Vagina (tissue), 2 donors: ENCODE data around the gene ZNF12. TPM values are rescaled to one million over a fixed set of nuclear protein-coding genes. Genes with fewer than 3 reads are reported as not detected.
"Not testable (repeated sequence)": the region's sequence is repeated elsewhere in the genome, so short reads cannot be mapped to it uniquely, and the experiment has no call there.

ENCODE experiments used
- DNase-seq, 2 donors: peaks; one replicate each; pipeline ENCODE4 v3.0.0-alpha.2; 2017; ENCODE audit errors: extremely low spot score in 2 of 2
- H3K27ac ChIP-seq: fragments of 200-600 bp; sonication (generic); one replicate; pipeline ENCODE4 v1.5.1; 2019
- H3K27me3 ChIP-seq: fragments of 200-600 bp; sonication (generic); one replicate; pipeline ENCODE4 v1.5.1; 2019
- H3K36me3 ChIP-seq, 2 donors: fragments of 200-600 bp; sonication (generic); one replicate each; pipeline ENCODE4 v1.5.1; 2017 to 2019
- H3K4me1 ChIP-seq: fragments of 200-600 bp; sonication (generic); one replicate; pipeline ENCODE4 v1.5.1; 2019
- H3K4me3 ChIP-seq, 2 donors: fragments of 200-600 bp; sonication (generic); 1 replicate in 1 of 2; 2 replicates in 1 of 2; pipeline ENCODE4 v1.5.1; 2016 to 2019
- H3K9me3 ChIP-seq: fragments of 200-600 bp; sonication (generic); one replicate; pipeline ENCODE4 v1.5.1; 2019
- POLR2A ChIP-seq, 2 donors: fragments of 450-650 bp; IDR thresholded peaks; one replicate each; pipeline ENCODE4 v1.6.1; 2017; ENCODE audit warnings: antibody characterized with exemption in 2 of 2, mild to moderate bottlenecking in 2 of 2, moderate library complexity in 2 of 2
- POLR2AphosphoS5 ChIP-seq, 2 donors: sonication (generic); formaldehyde crosslinking; IDR thresholded peaks; one replicate each; pipeline ENCODE4 v1.9.0; 2017; ENCODE audit warnings: antibody characterized with exemption in 2 of 2, mild to moderate bottlenecking in 2 of 2, low read depth in 1 of 2; ENCODE audit not compliant: insufficient read depth in 1 of 2
- intact Hi-C: fragments of 100-400 bp; cut with DNase I; formaldehyde crosslinking; loops from one replicate; pipeline ENCODE4 v1.15.1; 2023
- total RNA-seq: library from RNA; depleted of rRNA; stranded (reverse); fragments of >200 nt; gene quantifications from one replicate; pipeline ENCODE4 v1.2.3, GENCODE V29; 2016
- TF ChIP-seq, protein P1 (sequence below), 3 experiments: fragments of 450-650 bp in 2 of 3; fragments of 200-600 bp in 1 of 3; sonication (generic) in 1 of 3; IDR thresholded peaks; one replicate each; pipeline ENCODE4 v1.5.1; 2017 to 2019; ENCODE audit warnings: antibody characterized with exemption in 3 of 3, mild to moderate bottlenecking in 2 of 3, moderate library complexity in 2 of 3

ZNF12 gene
- 49.8 TPM for total RNA-seq

DNA sequence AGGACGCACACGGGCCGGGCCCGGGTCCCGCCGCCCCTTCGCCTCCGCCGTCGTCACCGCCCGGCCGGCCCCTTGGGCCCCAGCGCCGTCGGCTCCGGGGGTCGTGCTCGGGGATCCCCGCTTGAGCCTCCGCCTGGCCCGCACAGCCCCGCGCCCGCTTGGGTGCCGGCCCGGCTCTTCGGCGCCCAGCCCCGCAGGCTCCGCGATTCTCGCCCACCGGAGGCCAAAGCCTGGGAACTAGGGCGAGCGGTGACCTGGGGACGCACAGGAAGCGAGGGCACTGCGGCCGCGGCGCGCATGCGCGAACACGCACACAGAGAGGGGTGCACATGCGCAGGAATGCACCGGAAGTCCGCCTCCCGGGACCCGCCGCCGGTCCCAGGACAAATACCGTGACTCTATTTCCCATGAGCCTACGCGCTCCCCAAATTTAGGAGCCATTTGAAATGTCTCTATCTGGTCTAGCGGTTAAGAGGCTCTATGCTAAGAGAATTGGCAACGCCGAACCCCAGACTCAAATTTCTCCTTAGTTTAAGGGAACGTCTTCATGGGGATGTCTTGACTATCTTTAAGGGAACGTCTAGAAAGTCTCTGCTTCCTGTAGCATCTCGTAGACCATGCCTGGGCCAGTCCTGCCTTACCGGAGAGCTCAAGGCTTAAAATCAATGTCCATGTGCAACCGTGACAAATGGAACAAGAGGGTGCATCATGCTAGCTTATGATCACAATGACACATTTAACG lies at the start of gene ZNF12:
TSS of gene ZNF12 (minus strand) at position 282 of the 742 bp plus-strand sequence. CDS start 1,774 bp downstream, outside the sequence.
- peak in 1 of 2 donors; percentile 95 for DNase-seq
- TF ChIP-seq, protein P1, sequence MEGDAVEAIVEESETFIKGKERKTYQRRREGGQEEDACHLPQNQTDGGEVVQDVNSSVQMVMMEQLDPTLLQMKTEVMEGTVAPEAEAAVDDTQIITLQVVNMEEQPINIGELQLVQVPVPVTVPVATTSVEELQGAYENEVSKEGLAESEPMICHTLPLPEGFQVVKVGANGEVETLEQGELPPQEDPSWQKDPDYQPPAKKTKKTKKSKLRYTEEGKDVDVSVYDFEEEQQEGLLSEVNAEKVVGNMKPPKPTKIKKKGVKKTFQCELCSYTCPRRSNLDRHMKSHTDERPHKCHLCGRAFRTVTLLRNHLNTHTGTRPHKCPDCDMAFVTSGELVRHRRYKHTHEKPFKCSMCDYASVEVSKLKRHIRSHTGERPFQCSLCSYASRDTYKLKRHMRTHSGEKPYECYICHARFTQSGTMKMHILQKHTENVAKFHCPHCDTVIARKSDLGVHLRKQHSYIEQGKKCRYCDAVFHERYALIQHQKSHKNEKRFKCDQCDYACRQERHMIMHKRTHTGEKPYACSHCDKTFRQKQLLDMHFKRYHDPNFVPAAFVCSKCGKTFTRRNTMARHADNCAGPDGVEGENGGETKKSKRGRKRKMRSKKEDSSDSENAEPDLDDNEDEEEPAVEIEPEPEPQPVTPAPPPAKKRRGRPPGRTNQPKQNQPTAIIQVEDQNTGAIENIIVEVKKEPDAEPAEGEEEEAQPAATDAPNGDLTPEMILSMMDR (IDR thresholded peaks at IDR 0.05), result no peak
- TF ChIP-seq POLR2AphosphoS5 (IDR thresholded peaks at IDR 0.05; ENCODE audit: insufficient read depth in 1 of 2, low read depth in 1 of 2) (peak; percentile 89 to 98), POLR2A (IDR thresholded peaks at IDR 0.05) (peak in 1 of 2 donors; percentile 46)
- peak within 1 kb of the TSS; percentile 89 for H3K4me3 ChIP-seq
- peaks cover 0 to 26% of the 10 kb centered on the region in 2 donors for H3K36me3 ChIP-seq
- no peaks in the 10 kb centered on the region for H3K9me3 ChIP-seq
- H3K27ac ChIP-seq, result peak within 1 kb of the TSS; percentile 83
- no peaks in the 10 kb centered on the region for H3K27me3 ChIP-seq
- H3K4me1 ChIP-seq, result peaks cover 35% of the 10 kb centered on the region
- intact Hi-C loops, result no loop called here

DNA sequence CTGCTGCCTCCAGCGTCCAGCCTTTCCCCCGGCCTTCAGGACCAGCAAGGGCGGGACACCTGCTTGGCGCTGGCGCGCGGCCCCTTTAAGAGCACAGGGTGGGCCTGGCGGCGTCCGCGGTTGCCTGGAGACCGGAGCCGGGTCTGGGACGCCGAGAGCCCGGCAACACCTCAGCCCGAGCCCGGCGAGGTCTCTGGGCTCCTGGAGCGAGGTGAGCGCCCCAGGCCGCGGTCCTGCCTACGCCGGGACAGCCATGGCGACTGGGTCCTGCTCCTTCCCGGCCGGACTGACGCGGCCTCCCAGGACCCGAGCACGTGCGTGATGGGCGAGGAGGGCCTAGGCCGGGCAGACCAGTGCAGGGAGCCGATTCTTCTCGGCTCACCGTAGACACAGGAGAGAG lies 47.2 kb upstream of the ZNF12 start, which contains the start of gene RSPH10B2:
TSS of gene RSPH10B2 (plus strand) at position 140 of the 400 bp plus-strand sequence. CDS start 3,575 bp downstream, outside the sequence.
- H3K4me3 ChIP-seq, H3K27ac ChIP-seq, H3K36me3 ChIP-seq, H3K4me1 ChIP-seq, intact Hi-C loops, H3K27me3 ChIP-seq, H3K9me3 ChIP-seq, DNase-seq: not testable (repeated sequence)

DNA sequence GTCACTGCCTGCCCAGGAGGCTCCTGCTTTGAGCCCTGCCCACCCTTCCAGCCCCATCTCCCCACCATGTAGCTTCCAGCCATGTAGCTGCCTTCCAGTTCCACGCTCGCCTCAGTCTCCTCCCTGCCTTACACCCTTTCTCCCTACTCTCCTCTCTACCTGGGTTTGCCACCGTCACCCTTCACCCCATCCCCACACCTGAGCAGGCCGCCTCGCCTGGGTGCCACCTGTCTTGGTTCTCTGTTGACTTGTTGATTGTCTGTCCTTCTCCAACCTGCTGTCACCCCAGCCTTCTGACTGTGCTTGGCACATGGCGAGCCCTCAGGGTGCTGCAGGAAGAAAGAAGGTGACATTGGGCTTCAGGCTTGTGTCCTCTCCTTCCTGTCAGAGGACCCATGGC lies 43.4 kb upstream of the ZNF12 start:
- H3K9me3 ChIP-seq, H3K27ac ChIP-seq, H3K4me3 ChIP-seq, intact Hi-C loops, H3K4me1 ChIP-seq, DNase-seq, H3K27me3 ChIP-seq: not testable (repeated sequence)
- H3K36me3 ChIP-seq, result peaks cover 0 to 15% of the 10 kb centered on the region in 2 donors

DNA sequence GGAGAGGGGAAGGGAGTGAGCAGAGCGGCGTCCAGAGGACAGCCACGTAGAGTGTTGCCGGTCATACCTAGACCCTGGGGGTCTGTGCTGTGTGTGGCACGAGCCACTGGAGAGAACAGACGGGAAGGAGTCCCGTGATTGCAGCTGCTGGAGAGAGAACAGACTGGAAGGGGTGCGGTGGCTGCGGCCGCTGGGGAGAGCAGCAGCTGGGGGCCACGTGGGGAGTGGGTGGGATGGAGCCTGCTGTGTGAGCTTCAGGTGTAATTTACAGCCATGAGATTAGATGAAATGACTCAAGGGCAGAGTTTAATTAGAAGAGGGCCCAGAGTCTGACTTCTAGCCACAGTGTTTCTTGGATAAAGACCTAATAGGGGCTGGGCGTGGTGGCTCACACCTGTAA lies 42.6 kb upstream of the ZNF12 start:
- H3K27ac ChIP-seq, H3K4me1 ChIP-seq, H3K27me3 ChIP-seq, H3K4me3 ChIP-seq, DNase-seq, intact Hi-C loops, H3K9me3 ChIP-seq: not testable (repeated sequence)
- peaks cover 0 to 15% of the 10 kb centered on the region in 2 donors for H3K36me3 ChIP-seq

DNA sequence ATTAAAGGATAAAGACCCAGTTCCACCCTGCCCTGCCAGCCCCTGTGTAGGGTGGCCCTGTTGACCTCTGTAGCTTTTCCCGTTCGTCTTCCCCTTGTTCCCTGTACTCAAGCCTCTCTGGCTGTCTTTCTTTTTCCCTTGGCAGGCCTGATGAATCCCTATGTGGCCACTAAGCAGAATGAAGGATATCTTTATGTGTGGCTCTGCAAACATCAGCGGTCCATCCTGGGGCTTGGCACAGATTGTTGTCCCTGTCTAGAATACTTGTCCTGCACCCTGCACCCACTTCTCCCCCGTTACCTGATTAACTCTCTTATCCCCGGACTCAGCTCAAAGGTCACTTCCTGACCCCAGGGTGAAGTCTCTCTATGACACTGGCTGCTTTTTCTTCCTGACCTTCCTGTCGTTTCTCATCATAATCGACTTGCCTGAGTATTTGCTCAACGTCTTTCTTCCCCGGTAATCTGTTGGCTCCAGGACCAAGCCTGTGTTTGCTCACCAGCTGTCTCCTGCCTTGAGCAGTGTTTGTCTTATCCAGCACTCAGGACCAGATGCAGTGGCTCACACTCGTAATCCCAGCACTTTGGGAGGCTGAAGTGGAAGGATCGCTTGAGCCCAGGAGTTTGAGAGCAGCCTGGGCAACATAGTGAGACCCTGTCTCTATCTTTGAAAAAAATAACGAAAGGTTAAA lies 37.8 kb upstream of the ZNF12 start:
- H3K27me3 ChIP-seq, H3K4me3 ChIP-seq, intact Hi-C loops, H3K4me1 ChIP-seq, DNase-seq, H3K27ac ChIP-seq, H3K9me3 ChIP-seq: not testable (repeated sequence)
- peaks cover 0 to 15% of the 10 kb centered on the region in 2 donors for H3K36me3 ChIP-seq

DNA sequence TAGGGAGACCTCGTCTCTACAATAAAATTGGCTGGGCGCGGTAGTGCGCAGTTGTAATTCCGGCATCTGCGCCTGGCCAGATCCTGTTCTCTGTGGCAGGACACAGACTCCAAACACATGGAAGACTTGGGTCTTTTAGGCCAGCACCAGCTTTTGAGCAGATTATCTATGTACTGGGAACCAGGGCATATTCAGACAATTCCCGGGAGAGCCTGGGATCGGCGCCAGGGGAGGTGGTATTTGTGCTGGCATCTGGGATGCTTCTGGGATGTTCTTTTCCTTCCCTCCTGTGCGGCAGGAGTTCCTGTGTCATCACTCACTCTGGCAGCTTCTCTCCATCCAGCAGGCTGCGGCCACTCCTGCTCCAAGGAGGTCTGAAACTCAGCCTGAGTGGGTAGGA lies 31.7 kb upstream of the ZNF12 start:
- DNase-seq, intact Hi-C loops, H3K27me3 ChIP-seq, H3K4me3 ChIP-seq, H3K9me3 ChIP-seq, H3K27ac ChIP-seq, H3K4me1 ChIP-seq: not testable (repeated sequence)
- H3K36me3 ChIP-seq, result peaks cover 0 to 39% of the 10 kb centered on the region in 2 donors

DNA sequence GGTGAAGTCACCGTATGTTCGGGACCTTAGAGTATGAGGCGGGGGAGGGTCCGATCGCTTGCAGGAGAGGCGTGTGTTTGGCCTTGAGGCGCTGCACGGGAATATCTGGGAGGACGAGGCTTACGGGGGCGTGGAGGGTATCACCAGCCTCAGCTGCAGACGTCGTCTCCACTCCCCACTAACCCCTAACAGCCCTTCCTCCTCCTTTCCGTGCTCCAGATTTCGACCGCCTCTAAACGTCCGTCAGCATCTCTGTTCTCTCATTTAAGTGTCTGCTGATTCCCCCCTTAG lies 23.5 kb upstream of the ZNF12 start:
- H3K27ac ChIP-seq, result peak overlapping the region; percentile 83
- intact Hi-C loops, result no loop called here
- DNase-seq, result no peak
- H3K4me1 ChIP-seq, result peaks cover 21% of the 10 kb centered on the region
- no peaks in the 10 kb centered on the region for H3K9me3 ChIP-seq
- no peak for TF ChIP-seq POLR2A (IDR thresholded peaks at IDR 0.05)
- peak overlapping the region; percentile 80 to 83 for H3K4me3 ChIP-seq
- peaks cover 0 to 32% of the 10 kb centered on the region in 2 donors for H3K36me3 ChIP-seq
- H3K27me3 ChIP-seq, result no peaks in the 10 kb centered on the region
